ENCODE measurements around the gene TLE1.

DNA sequence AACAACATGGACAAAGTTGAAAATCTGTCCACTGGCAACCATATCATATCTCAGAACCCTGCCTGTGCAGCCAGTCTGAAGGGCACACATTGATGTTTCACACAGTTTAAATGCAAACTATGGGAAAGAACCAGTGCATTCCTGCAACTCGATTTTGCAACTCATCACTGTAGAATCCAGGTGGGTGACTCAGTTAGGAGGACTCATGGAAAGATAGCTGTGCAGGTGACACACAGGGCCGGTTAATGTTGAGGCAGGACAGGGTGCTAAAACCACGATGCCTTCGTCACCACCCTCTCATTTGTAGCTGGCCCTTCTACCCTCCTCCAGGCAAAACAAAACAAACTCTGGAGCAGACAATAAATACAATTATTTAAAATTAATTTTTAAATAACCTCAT, 62.8 kb downstream of the TLE1 start:
- TF ChIP-seq, protein P1, sequence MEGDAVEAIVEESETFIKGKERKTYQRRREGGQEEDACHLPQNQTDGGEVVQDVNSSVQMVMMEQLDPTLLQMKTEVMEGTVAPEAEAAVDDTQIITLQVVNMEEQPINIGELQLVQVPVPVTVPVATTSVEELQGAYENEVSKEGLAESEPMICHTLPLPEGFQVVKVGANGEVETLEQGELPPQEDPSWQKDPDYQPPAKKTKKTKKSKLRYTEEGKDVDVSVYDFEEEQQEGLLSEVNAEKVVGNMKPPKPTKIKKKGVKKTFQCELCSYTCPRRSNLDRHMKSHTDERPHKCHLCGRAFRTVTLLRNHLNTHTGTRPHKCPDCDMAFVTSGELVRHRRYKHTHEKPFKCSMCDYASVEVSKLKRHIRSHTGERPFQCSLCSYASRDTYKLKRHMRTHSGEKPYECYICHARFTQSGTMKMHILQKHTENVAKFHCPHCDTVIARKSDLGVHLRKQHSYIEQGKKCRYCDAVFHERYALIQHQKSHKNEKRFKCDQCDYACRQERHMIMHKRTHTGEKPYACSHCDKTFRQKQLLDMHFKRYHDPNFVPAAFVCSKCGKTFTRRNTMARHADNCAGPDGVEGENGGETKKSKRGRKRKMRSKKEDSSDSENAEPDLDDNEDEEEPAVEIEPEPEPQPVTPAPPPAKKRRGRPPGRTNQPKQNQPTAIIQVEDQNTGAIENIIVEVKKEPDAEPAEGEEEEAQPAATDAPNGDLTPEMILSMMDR (IDR thresholded peaks at IDR 0.05), result no peak
- TF ChIP-seq POLR2A (IDR thresholded peaks at IDR 0.05), result no peak
- no peak for TF ChIP-seq EP300 (IDR thresholded peaks at IDR 0.05; ENCODE audit: low read depth)

Measured in transverse colon (tissue), 3 donors.